OCI-LY3 (cell line): ENCODE measurements around the gene CTPS1.

Experiments
- CTCF ChIP-seq: fragments of 200-600, 300-600 bp; sonication (generic); IDR thresholded peaks from 2 replicates; pipeline ENCODE4 v1.5.1; 2014; ENCODE audit warnings: antibody characterized with exemption, low read length, low read depth
- EZH2phosphoT487 ChIP-seq: fragments of 200-600 bp; shearing (Covaris generic); IDR thresholded peaks from 2 replicates; pipeline ENCODE4 v1.6.1; 2018; ENCODE audit warnings: antibody characterized with exemption, mixed run types, low read depth

GRCh38 chr1:40980453-40981121 lies 1.1 kb downstream of the CTPS1 start:
- no peak for TF ChIP-seq CTCF
- no peak for TF ChIP-seq EZH2phosphoT487
